Adrenal gland (tissue), 12 donors: Measurements from ENCODE around the gene CACNA1C. TPM values are rescaled to one million over a fixed set of nuclear protein-coding genes. Genes with fewer than 3 reads are reported as not detected.

Experiments
- DNase-seq, 7 donors: peaks; one replicate each; pipeline ENCODE4 v3.0.0-alpha.2; 2019 to 2020
- H3K27ac ChIP-seq, 5 donors: fragments of 200-600 bp; sonication (generic) in 4 of 5; 1 replicate in 3 of 5; 2 replicates in 2 of 5; pipeline versions ENCODE4 v1.5.1 to v1.8.0; 2016 to 2020; ENCODE audit warnings: mild to moderate bottlenecking in 1 of 5
- H3K27me3 ChIP-seq: fragments of 200-600 bp; 2 replicates; pipeline ENCODE4 v1.8.0; 2021
- H3K36me3 ChIP-seq, 2 donors: fragments of 200-600 bp; replicated peaks in 1 of 2; 1 replicate in 1 of 2; 2 replicates in 1 of 2; pipeline versions ENCODE4 v1.5.1 to v1.8.0; 2018 to 2022
- H3K4me1 ChIP-seq, 2 donors: fragments of 200-600 bp; replicated peaks in 1 of 2; 1 replicate in 1 of 2; 2 replicates in 1 of 2; pipeline versions ENCODE4 v1.5.1 to v1.8.0; 2018 to 2021
- H3K4me3 ChIP-seq, 4 donors: fragments of 200-600 bp; sonication (generic) in 3 of 4; one replicate each; pipeline ENCODE4 v1.5.1; 2016 to 2018
- H3K9me3 ChIP-seq, 3 donors: fragments of 200-600 bp; sonication (generic) in 1 of 3; replicated peaks in 1 of 3; 1 replicate in 2 of 3; 2 replicates in 1 of 3; pipeline versions ENCODE4 v1.5.1 to v1.8.0; 2016 to 2021
- POLR2A ChIP-seq, 2 donors: fragments of 450-650 bp; IDR thresholded peaks; one replicate each; pipeline ENCODE4 v1.6.1; 2017; ENCODE audit warnings: antibody characterized with exemption in 2 of 2, mild to moderate bottlenecking in 2 of 2, moderate library complexity in 1 of 2
- WGBS, 4 donors: extraction: QIAGEN DNeasy Blood & Tissue Kit in 2 of 4; methylation state at CpG; one replicate each; pipeline versions ENCODE4 v1.1.5 to v1.1.7; 2013 to 2017; 5-methylcytosine and 5-hydroxymethylcytosine counted together
- intact Hi-C, 2 donors: fragments of 100-400 bp; cut with DNase I; formaldehyde crosslinking; loops; one replicate each; pipeline versions ENCODE4 v1.14.1 to v1.15.0; 2022 to 2023
- polyA plus RNA-seq, 3 donors: library from polyadenylated mRNA; stranded (reverse); fragments of 200-250 nt in 2 of 3; fragments of 350-450 nt in 1 of 3; fragmentation: Illumina TruSeq in 1 of 3; extraction: RNeasy Lipid Tissue Mini Kit (QIAGEN cat#74804) in 1 of 3; gene quantifications; one replicate each; pipeline ENCODE4 v1.2.3, GENCODE V29; 2013 to 2014
- total RNA-seq, 9 donors: library from RNA; depleted of rRNA in 4 of 9; stranded (reverse); fragments of >200 nt in 4 of 9; fragments of 120-200 nt in 1 of 9; fragmentation: NEBNext Ultra II Directional in 1 of 9; extraction: Animal tissue kit (Norgen Biotek cat#: 25700) in 1 of 9; gene quantifications; one replicate each; pipeline versions ENCODE4 v1.1.0 to v1.2.4, GENCODE V29; 2013 to 2023
- TF ChIP-seq, protein P1 (sequence below), 6 experiments: fragments of 450-650 bp in 4 of 6; fragments of 200-600 bp in 2 of 6; sonication (generic) in 1 of 6; IDR thresholded peaks; 1 replicate in 5 of 6; 2 replicates in 1 of 6; pipeline versions ENCODE4 v1.5.1 to v1.8.0; 2016 to 2021; ENCODE audit warnings: antibody characterized with exemption in 6 of 6, mild to moderate bottlenecking in 2 of 6, moderate library complexity in 1 of 6
- donor health status: healthy with polysubstance abuse.
- donor health status: Bipolar disorder and iron deficiency.
- donor health status: DM: yes; HTN: yes; CAD: no.
- donor health status: DM: no; HTN: no; CAD: no.
- donor health status: DM: no; HTN: no; CAD: no.
- donor health status: DM: yes; HTN: yes; CAD: no.

The CACNA1C gene
- total and polyA plus RNA-seq, 12 donors = 1.4 to 5.8 (median 3.5) TPM

DNA sequence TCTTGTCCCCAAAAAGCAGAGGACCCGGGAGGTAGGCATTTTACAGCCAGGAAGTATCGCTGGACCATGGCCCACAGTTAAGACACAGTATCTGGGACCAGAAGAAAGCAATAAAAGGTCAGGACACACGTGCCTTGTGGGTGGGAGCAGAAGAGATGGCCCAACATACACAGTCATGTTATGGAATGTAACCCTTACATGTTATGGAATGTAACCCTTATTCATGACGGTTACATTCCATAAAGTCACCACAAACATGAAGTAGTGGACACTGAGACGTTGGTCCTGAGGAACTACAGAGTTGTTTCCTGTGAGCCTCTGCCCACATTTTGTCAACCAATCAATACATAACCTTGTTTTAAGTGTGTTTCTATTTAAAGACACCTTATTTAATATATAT is 456.4 kb downstream of the CACNA1C start:
- H3K4me1 ChIP-seq = no peaks in the 10 kb centered on the region
- no peaks in the 10 kb centered on the region for H3K27me3 ChIP-seq
- H3K4me3 ChIP-seq = no peak overlapping the region
- H3K27ac ChIP-seq = no peak overlapping the region
- DNase-seq = no peak
- TF ChIP-seq POLR2A (IDR thresholded peaks at IDR 0.05) = no peak
- TF ChIP-seq, protein P1, sequence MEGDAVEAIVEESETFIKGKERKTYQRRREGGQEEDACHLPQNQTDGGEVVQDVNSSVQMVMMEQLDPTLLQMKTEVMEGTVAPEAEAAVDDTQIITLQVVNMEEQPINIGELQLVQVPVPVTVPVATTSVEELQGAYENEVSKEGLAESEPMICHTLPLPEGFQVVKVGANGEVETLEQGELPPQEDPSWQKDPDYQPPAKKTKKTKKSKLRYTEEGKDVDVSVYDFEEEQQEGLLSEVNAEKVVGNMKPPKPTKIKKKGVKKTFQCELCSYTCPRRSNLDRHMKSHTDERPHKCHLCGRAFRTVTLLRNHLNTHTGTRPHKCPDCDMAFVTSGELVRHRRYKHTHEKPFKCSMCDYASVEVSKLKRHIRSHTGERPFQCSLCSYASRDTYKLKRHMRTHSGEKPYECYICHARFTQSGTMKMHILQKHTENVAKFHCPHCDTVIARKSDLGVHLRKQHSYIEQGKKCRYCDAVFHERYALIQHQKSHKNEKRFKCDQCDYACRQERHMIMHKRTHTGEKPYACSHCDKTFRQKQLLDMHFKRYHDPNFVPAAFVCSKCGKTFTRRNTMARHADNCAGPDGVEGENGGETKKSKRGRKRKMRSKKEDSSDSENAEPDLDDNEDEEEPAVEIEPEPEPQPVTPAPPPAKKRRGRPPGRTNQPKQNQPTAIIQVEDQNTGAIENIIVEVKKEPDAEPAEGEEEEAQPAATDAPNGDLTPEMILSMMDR (IDR thresholded peaks at IDR 0.05) = no peak
- intact Hi-C loops = no loop called here
- 82 to 92% (median 88%) methylated on average over 5 of the region's 5 CpGs for WGBS, 4 donors
- H3K9me3 ChIP-seq = no peaks in the 10 kb centered on the region
- no peaks in the 10 kb centered on the region for H3K36me3 ChIP-seq

DNA sequence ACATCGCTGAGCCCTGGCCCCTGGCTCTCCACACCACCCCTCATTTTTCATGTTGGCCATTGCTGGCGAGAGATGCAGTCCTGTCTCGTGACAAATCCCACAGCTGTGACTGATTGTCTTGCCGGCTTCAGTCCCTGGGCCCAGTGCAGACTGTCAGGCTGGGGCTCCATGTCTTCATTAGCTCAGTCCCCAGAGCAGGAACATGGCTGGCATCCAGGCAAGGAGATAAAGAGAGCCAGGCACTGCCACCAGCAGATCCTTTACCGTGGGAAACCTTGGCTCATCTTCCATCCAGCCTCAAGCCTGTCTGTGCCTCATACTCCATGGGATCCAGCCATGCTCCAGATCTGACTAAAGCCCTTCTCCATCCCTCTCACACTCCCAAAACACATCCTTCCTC is 457.3 kb downstream of the CACNA1C start:
- no peak for TF ChIP-seq POLR2A (IDR thresholded peaks at IDR 0.05)
- TF ChIP-seq, protein P1 (IDR thresholded peaks at IDR 0.05) = no peak
- intact Hi-C loops = no loop called here
- H3K4me3 ChIP-seq = no peak overlapping the region
- H3K27me3 ChIP-seq = no peaks in the 10 kb centered on the region
- DNase-seq = no peak
- no peaks in the 10 kb centered on the region for H3K36me3 ChIP-seq
- no peaks in the 10 kb centered on the region for H3K9me3 ChIP-seq
- H3K27ac ChIP-seq = no peak overlapping the region
- WGBS, 4 donors = 80 to 90% (median 82%) methylated on average over 4 to 5 of the region's 5 CpGs
- H3K4me1 ChIP-seq = no peaks in the 10 kb centered on the region

DNA sequence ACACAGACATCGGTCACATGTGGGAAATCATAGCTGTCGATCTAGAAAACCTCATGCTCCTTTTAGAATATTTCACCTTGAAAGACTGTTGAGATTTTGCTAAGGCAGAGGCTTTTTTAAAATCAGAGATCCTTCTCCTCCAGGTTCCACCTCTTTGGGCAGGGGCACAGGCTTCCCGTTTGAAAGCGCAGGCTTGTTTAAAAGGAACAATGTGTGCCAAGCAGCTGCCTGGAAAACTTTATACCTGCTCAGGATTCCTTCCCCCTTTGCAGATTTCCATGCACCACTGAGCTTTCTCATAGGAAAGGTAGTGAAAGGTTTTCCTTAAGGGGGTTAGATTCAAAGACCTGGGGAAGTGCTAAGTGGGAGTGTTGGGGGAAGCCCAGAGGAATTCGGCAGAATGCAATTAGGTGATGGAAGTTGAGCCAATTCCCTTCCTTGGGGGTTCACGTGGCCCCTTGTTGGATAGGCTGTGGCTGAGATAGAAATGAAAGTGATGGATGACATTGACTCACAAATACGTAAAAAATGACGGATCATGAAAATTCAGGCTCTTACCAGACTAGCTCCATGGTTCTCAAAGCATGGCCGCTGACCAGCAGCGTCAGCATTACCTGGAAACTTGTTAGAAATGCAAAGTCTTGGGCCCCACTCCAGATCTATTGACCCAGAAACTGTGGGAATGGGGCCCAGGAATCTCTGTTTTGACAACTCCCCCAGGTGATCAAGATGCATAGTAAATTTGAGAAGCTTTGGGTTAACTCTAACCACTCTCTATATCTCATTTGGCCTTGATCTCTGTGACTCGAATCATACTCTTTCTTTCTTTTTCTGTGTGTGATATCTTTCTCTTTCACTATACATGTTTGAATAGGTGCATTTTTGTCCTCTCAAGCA is 460.6 kb downstream of the CACNA1C start:
- intact Hi-C loops = no loop called here
- no peaks in the 10 kb centered on the region for H3K27me3 ChIP-seq
- H3K9me3 ChIP-seq = no peaks in the 10 kb centered on the region
- DNase-seq = no peak
- no peaks in the 10 kb centered on the region for H3K4me1 ChIP-seq
- WGBS, 4 donors = 79 to 86% (median 81%) methylated on average over 11 of the region's 11 CpGs
- no peak overlapping the region for H3K4me3 ChIP-seq
- no peak overlapping the region for H3K27ac ChIP-seq
- TF ChIP-seq POLR2A (IDR thresholded peaks at IDR 0.05) = no peak
- TF ChIP-seq, protein P1 (IDR thresholded peaks at IDR 0.05) = no peak
- H3K36me3 ChIP-seq = no peaks in the 10 kb centered on the region

DNA sequence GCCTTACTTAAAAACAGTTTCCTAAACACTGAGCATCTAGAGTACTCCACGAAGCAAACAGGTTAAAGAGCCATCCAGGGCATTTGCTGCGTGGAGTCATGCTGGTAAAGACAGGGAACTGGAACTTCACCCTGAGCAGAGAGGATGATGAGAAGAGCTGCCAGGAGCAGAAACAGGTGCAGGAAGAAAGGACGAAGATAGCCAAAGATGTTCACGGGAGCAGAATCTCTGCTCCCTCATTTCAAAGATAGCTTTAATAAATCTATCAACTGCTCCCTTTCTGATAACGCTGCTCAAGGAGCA is 461.2 kb downstream of the CACNA1C start:
- no peak for TF ChIP-seq POLR2A (IDR thresholded peaks at IDR 0.05)
- H3K36me3 ChIP-seq = no peaks in the 10 kb centered on the region
- intact Hi-C loops = no loop called here
- no peak for DNase-seq
- H3K27me3 ChIP-seq = no peaks in the 10 kb centered on the region
- H3K4me3 ChIP-seq = no peak overlapping the region
- WGBS, 4 donors = 81 to 86% (median 83%) methylated on average over 5 of the region's 5 CpGs
- no peak overlapping the region for H3K27ac ChIP-seq
- no peaks in the 10 kb centered on the region for H3K4me1 ChIP-seq
- H3K9me3 ChIP-seq = no peaks in the 10 kb centered on the region

DNA sequence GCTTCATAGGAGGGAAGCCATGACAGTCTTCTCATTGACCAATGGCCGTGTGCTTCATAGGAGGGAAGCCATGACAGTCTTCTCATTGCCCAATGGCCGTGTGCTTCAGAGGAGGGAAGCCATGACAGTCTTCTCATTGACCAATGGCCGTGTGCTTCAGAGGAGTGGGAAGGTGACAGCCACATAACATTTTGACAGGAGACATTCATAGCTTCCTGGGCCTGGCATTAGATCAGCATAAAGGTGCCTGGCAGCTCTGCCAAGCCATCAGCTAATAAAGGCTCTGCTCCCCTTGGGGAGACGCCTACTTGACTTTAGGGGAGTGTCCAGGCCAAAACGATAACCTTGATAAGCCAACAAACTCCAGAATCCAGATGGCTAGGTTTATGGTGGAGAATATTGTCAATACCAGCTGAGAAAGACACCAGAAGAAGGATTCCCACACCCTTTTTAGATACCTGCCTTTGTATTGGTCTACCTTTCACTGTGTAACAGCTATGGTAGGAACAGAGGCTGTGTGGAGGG is 468.0 kb downstream of the CACNA1C start:
- no peak for DNase-seq
- intact Hi-C loops = no loop called here
- H3K36me3 ChIP-seq = no peaks in the 10 kb centered on the region
- H3K9me3 ChIP-seq = no peaks in the 10 kb centered on the region
- 62 to 87% (median 75%) methylated on average over 2 to 5 of the region's 5 CpGs for WGBS, 4 donors
- no peaks in the 10 kb centered on the region for H3K4me1 ChIP-seq
- H3K27ac ChIP-seq = no peak overlapping the region
- TF ChIP-seq POLR2A (IDR thresholded peaks at IDR 0.05) = no peak
- TF ChIP-seq, protein P1 (IDR thresholded peaks at IDR 0.05) = no peak
- no peak overlapping the region for H3K4me3 ChIP-seq
- H3K27me3 ChIP-seq = no peaks in the 10 kb centered on the region
